SU-DHL-6 (cell line): Measurements from ENCODE around the gene TJP2.

Source experiments
- EZH2phosphoT487 ChIP-seq: fragments of 200-600 bp; sonication (generic), shearing (Covaris generic); conservative IDR thresholded peaks from 2 replicates; pipeline ENCODE4 v1.6.1; 2018; ENCODE audit warnings: mild to moderate bottlenecking, antibody characterized with exemption, low read length, moderate library complexity, mixed read lengths
- TF ChIP-seq, protein P1 (sequence below): fragments of 200-600 bp; sonication (generic); IDR thresholded peaks from one replicate; pipeline ENCODE4 v1.5.1; 2017; ENCODE audit warnings: antibody characterized with exemption, mild to moderate bottlenecking, low read length, moderate library complexity; ENCODE audit not compliant: insufficient read depth, poor library complexity, severe bottlenecking

DNA sequence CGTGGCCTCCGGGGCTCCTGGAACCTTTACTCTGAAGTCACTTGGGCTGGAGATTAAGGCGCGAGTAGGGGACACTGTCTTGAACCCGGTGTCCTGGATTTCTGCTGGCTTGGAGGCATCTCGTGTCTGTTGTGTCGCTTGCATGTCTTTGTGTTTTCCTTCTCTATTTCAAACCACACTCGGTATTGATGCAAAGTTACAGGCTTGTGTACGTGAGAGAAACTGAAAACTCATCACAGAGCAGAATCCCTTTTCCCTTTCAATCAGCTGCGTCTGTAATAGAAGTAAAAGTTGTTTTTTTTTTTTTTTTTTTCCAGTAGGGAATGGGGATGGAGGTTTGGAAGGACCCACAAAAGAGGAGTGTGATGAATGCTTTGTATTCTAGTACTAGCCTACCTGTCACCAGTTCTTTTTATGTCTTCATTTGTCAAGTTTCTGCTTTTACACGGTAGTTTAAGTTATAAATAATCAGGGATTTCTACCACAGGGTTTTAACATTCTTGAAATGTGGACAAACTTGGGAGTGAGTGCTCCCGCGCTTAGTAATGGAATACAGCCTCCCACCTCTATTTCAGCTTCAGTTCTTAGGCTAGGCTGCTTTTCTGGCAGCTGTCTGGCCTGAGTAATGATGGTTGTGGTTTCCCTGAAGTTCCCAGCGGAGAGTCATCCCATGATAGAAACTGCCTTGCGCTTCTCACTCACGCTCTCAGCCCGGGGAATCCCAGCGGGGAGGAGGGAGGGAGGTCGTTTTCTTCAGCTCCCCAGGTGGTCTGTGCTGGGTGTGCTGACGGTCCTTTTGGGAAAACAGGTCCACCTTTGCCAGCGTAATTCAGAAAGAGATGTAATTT lies 763 bp downstream of the TJP2 start:
- TF ChIP-seq EZH2phosphoT487 = no peak
- TF ChIP-seq, protein P1, sequence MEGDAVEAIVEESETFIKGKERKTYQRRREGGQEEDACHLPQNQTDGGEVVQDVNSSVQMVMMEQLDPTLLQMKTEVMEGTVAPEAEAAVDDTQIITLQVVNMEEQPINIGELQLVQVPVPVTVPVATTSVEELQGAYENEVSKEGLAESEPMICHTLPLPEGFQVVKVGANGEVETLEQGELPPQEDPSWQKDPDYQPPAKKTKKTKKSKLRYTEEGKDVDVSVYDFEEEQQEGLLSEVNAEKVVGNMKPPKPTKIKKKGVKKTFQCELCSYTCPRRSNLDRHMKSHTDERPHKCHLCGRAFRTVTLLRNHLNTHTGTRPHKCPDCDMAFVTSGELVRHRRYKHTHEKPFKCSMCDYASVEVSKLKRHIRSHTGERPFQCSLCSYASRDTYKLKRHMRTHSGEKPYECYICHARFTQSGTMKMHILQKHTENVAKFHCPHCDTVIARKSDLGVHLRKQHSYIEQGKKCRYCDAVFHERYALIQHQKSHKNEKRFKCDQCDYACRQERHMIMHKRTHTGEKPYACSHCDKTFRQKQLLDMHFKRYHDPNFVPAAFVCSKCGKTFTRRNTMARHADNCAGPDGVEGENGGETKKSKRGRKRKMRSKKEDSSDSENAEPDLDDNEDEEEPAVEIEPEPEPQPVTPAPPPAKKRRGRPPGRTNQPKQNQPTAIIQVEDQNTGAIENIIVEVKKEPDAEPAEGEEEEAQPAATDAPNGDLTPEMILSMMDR = no peak
